Ovary (tissue), 3 donors: ENCODE measurements around the gene MYO9A.
A peak's percentile ranks its signal among the peaks of the same experiment; 100 is the strongest.

ENCODE experiments used
- CTCF ChIP-seq, 3 donors: fragments of 450-650 bp in 2 of 3; fragments of 200-600 bp in 1 of 3; IDR thresholded peaks; one replicate each; pipeline versions ENCODE4 v1.5.1 to v1.8.0; 2016 to 2022; ENCODE audit warnings: antibody characterized with exemption in 3 of 3, mild to moderate bottlenecking in 1 of 3
- POLR2A ChIP-seq: fragments of 450-650 bp; IDR thresholded peaks from one replicate; pipeline ENCODE4 v1.6.1; 2017; ENCODE audit warnings: antibody characterized with exemption, mild to moderate bottlenecking, moderate library complexity
- donor health status: DM: no; HTN: no; CAD: no.

GRCh38 chr15:72118017-72118978 is at the start of gene MYO9A, which contains the start of gene SENP8:
- TF ChIP-seq POLR2A (peak; percentile 29), CTCF (IDR thresholded peaks at IDR 0.05) (peak in 2 of 3 donors; percentile 13 to 16)
